OCI-LY7 (cell line): Measurements from ENCODE around the gene HIGD1C. TPM values are rescaled to one million over a fixed set of nuclear protein-coding genes. Genes with fewer than 3 reads are reported as not detected.

Experiments
- BruUV-seq: library from RNA; stranded (reverse); fragments of 400-500 nt; replicated peaks from 2 replicates; lab custom pipeline; 2021; lab: Mats Ljungman, UMichigan
- CTCF ChIA-PET: fragments of 300-600 bp; sonication (Branson Sonifier 250); formaldehyde crosslinking; loops from one replicate; lab custom pipeline; 2022; ENCODE audit warnings: antibody characterized with exemption; ENCODE audit not compliant: unreplicated experiment; lab: Charles Lee
- POLR2A ChIA-PET: fragments of 300-600 bp; sonication (Branson Sonifier 250); formaldehyde crosslinking; loops from one replicate; lab custom pipeline; 2022; ENCODE audit warnings: antibody characterized with exemption; lab: Charles Lee
- DNase-seq: peaks from one replicate; pipeline ENCODE4 v3.0.0-alpha.2; 2015; ENCODE audit warnings: low spot score
- H2AFZ ChIP-seq: fragments of 200-600 bp; sonication (generic), shearing (Covaris generic); 2 replicates; pipeline ENCODE4 v1.6.1; 2014; ENCODE audit warnings: mild to moderate bottlenecking, antibody characterized with exemption, low read length, moderate library complexity
- H3K27ac ChIP-seq: fragments of 200-600 bp; sonication (generic); 2 replicates; pipeline ENCODE4 v1.5.1; 2014; ENCODE audit warnings: mixed run types, low read depth, mild to moderate bottlenecking, moderate library complexity, low read length, inconsistent platforms; ENCODE audit not compliant: poor library complexity, severe bottlenecking
- H3K36me3 ChIP-seq: fragments of 200-600 bp; sonication (generic); 2 replicates; pipeline ENCODE4 v1.6.1; 2014; ENCODE audit warnings: mild to moderate bottlenecking, antibody characterized with exemption, low read length, moderate library complexity, mixed read lengths; ENCODE audit not compliant: insufficient read depth
- H3K4me1 ChIP-seq: fragments of 200-600 bp; sonication (generic); 2 replicates; pipeline ENCODE4 v1.5.1; 2014; ENCODE audit warnings: mild to moderate bottlenecking, low read length; ENCODE audit not compliant: insufficient read depth, poor library complexity, severe bottlenecking
- H3K4me2 ChIP-seq: fragments of 200-600 bp; sonication (generic); 2 replicates; pipeline ENCODE4 v1.6.1; 2014; ENCODE audit warnings: mild to moderate bottlenecking, low read length
- H3K4me3 ChIP-seq: fragments of 200-600 bp; sonication (generic); 2 replicates; pipeline ENCODE4 v1.5.1; 2014; ENCODE audit warnings: mild to moderate bottlenecking, low read depth, low read length; ENCODE audit not compliant: poor library complexity, severe bottlenecking
- H3K79me2 ChIP-seq: fragments of 200-600 bp; sonication (generic); 2 replicates; pipeline ENCODE4 v1.6.1; 2016; ENCODE audit warnings: low read depth, mild to moderate bottlenecking, low read length, moderate library complexity, mixed read lengths; ENCODE audit not compliant: insufficient read depth
- H3K9me2 ChIP-seq: fragments of 200-600 bp; sonication (generic); 2 replicates; pipeline ENCODE4 v1.6.1; 2016; ENCODE audit warnings: mild to moderate bottlenecking, low read length, mixed read lengths; ENCODE audit not compliant: insufficient read depth
- H3K9me3 ChIP-seq: fragments of 200-600 bp; sonication (generic); 2 replicates; pipeline ENCODE4 v1.6.1; 2014; ENCODE audit warnings: mild to moderate bottlenecking, mixed run types, low read length, mixed read lengths
- H4K20me1 ChIP-seq: fragments of 200-600 bp; sonication (generic); 2 replicates; pipeline ENCODE4 v1.6.1; 2014; ENCODE audit warnings: mild to moderate bottlenecking, antibody characterized with exemption, low read length, moderate library complexity, mixed read lengths; ENCODE audit not compliant: insufficient read depth
- CTCF ChIP-seq: fragments of 200-600 bp; sonication (generic); conservative IDR thresholded peaks from 2 replicates; pipeline ENCODE4 v1.5.1; 2014; ENCODE audit warnings: mild to moderate bottlenecking, antibody characterized with exemption, low read length, moderate library complexity, mixed read lengths
- EZH2phosphoT487 ChIP-seq: fragments of 200-600 bp; sonication (generic); IDR thresholded peaks from 2 replicates; pipeline ENCODE4 v1.6.1; 2018; ENCODE audit warnings: low read depth, borderline replicate concordance, mild to moderate bottlenecking, mixed run types, antibody characterized with exemption, low read length, moderate library complexity, mixed read lengths
- intact Hi-C: fragments of 100-400 bp; cut with micrococcal nuclease; formaldehyde crosslinking; loops from one replicate; pipeline ENCODE4 v1.10.0; 2022; ENCODE audit not compliant: unreplicated experiment
- total RNA-seq, 2 experiments: library from RNA; depleted of rRNA in 1 of 2; stranded (reverse); fragments of >200 nt in 1 of 2; shearing (Covaris generic) in 1 of 2; gene quantifications; 2 replicates each; pipeline ENCODE4 v1.2.3, GENCODE V29; 2014 to 2022

Gene HIGD1C
- total RNA-seq, 2 experiments from 2014 or later: not detected

DNA sequence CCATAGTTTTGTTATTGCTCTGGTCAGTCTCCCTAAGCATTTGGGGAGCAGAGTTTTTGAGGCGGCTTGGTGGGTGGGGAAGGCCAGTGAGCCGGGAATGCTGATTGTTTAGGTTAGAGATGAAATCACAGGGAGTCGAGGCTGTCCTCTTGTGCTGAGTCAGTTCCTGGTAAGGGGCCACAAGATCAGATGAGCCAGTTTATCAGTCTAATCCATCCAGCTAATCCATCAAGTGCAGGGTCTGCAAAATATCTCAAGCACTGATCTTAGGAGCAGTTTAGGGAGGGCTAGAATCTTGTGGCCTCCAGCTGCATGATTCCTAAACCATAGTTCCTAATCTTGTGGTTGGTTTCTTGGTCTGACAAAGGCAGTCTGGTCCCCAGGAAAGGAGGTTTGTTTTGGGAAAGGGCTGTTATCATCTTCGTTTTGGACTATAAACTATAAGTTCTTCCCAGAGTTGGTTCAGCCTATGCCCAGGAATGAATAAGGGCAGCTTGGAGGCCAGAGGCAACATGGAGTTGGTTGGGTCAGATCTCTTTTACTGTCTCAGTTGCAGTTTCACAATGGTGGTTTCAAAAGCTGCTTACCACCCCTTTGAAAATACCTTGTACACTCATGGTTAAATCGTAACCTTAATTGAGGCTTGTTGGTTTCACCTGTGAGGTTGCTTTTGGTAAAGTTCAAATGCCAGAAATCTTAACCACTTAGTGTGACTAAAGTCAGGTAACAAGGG is 33.6 kb upstream of the HIGD1C start:
- Histone ChIP-seq H3K4me2 (no peak overlapping the region), H2AFZ (no peak overlapping the region), H3K9me2 (no peaks in the 10 kb centered on the region), H3K4me1 (peaks cover 34% of the 10 kb centered on the region), H3K36me3 (no peaks in the 10 kb centered on the region; the same call in 1 of the 2 replicates), H3K79me2 (no peaks in the 10 kb centered on the region), H4K20me1 (no peaks in the 10 kb centered on the region), H3K27ac (no peak overlapping the region), H3K4me3 (no peak overlapping the region), H3K9me3 (peaks cover 12% of the 10 kb centered on the region)
- POLR2A ChIA-PET: interaction anchor here (0.7 to 1.5 kb wide), 4 partner anchors 8 to 107 kb away, joined by 3 to 6 read pairs (median 4); no protein-coding TSS in a partner anchor
- no peak for DNase-seq
- intact Hi-C loops: no loop called here
- CTCF ChIA-PET: no interaction called here
- no peak for TF ChIP-seq CTCF
- no peak for TF ChIP-seq EZH2phosphoT487
- no TSS peak for BruUV-seq

GRCh38 chr12:50922820-50923219 is 29.5 kb upstream of the HIGD1C start:
- H3K36me3 ChIP-seq: 0 out of 2 replicates have a peak, but pooled peaks cover 8% of the 10 kb centered on the region
- H3K9me3 ChIP-seq: no peaks in the 10 kb centered on the region
- BruUV-seq: no TSS peak
- no peaks in the 10 kb centered on the region for H3K9me2 ChIP-seq
- peak overlapping the region; percentile 77 for H3K4me2 ChIP-seq
- H3K27ac ChIP-seq: peak overlapping the region; percentile 99
- H3K4me3 ChIP-seq: peak overlapping the region; percentile 65
- peaks cover 32% of the 10 kb centered on the region for H3K79me2 ChIP-seq
- no peak for DNase-seq
- TF ChIP-seq EZH2phosphoT487 (no peak), CTCF (no peak)
- POLR2A ChIA-PET: interaction anchor here (0.7 to 1.9 kb wide), 5 partner anchors 62 to 445 kb away, joined by 3 to 5 read pairs (median 4); no protein-coding TSS in a partner anchor
- H4K20me1 ChIP-seq: no peaks in the 10 kb centered on the region; the same call in 1 of the 2 replicates
- CTCF ChIA-PET: no interaction called here
- H2AFZ ChIP-seq: peak overlapping the region; percentile 95
- intact Hi-C loops: loop anchor here (2.0 kb wide), 1 partner anchor 316 kb away; the partner anchor contains the start of gene DAZAP2
- H3K4me1 ChIP-seq: peaks cover 46% of the 10 kb centered on the region
